IgD-negative memory B cell (primary cell): ENCODE data around the gene PI4KA. TPM values are rescaled to one million over a fixed set of nuclear protein-coding genes. Genes with fewer than 3 reads are reported as not detected.

ENCODE experiments used
- H3K27ac Mint-ChIP-seq, 3 donors: one replicate each; pipeline ENCODE4 v1.8.0; 2020 to 2022; ENCODE audit warnings: mild to moderate bottlenecking in 3 of 3, mixed read lengths in 3 of 3, moderate library complexity in 1 of 3
- H3K27me3 Mint-ChIP-seq: one replicate; pipeline ENCODE4 v1.8.0; 2021; ENCODE audit warnings: mixed read lengths
- H3K36me3 Mint-ChIP-seq: one replicate; pipeline ENCODE4 v1.8.0; 2020; ENCODE audit warnings: mild to moderate bottlenecking, mixed read lengths
- H3K4me1 Mint-ChIP-seq, 3 donors: one replicate each; pipeline ENCODE4 v1.8.0; 2020 to 2022; ENCODE audit warnings: mixed read lengths in 3 of 3, mild to moderate bottlenecking in 1 of 3
- H3K4me3 Mint-ChIP-seq, 4 donors: one replicate each; pipeline ENCODE4 v1.8.0; 2020 to 2022; ENCODE audit warnings: mild to moderate bottlenecking in 4 of 4, mixed read lengths in 4 of 4, moderate library complexity in 3 of 4
- H3K9me3 Mint-ChIP-seq, 3 donors: one replicate each; pipeline ENCODE4 v1.8.0; 2020 to 2021; ENCODE audit warnings: mixed read lengths in 3 of 3, mild to moderate bottlenecking in 1 of 3
- polyA plus RNA-seq: library from polyadenylated mRNA; unstranded; fragments of 300-500 nt; fragmentation: Illumina TruSeq; gene quantifications from one replicate; pipeline ENCODE4 v1.2.3, GENCODE V29; 2021

Gene PI4KA
- polyA plus RNA-seq, 1 donor from 2014 or later = 43.4 TPM

- Mint-ChIP-seq H3K4me1 (peaks cover 8 to 11% (median 11%) of the 10 kb centered on the region in 3 donors), H3K9me3 (no peaks in the 10 kb centered on the region), H3K27me3 (no peaks in the 10 kb centered on the region), H3K36me3 (peaks cover 5% of the 10 kb centered on the region), H3K27ac (no peak overlapping the region), H3K4me3 (no peak overlapping the region)
These were observed 70.6 kb downstream of the PI4KA start for GRCh38 chr22:20787746-20788626.

- no peak overlapping the region for H3K4me3 Mint-ChIP-seq
- peaks cover 5% of the 10 kb centered on the region for H3K36me3 Mint-ChIP-seq
- H3K27ac Mint-ChIP-seq = no peak overlapping the region
- peaks cover 8 to 11% (median 11%) of the 10 kb centered on the region in 3 donors for H3K4me1 Mint-ChIP-seq
- H3K27me3 Mint-ChIP-seq = no peaks in the 10 kb centered on the region
- no peaks in the 10 kb centered on the region for H3K9me3 Mint-ChIP-seq
These were observed 71.4 kb downstream of the PI4KA start for GRCh38 chr22:20787223-20787622.

GRCh38 chr22:20786536-20786979, 72.1 kb downstream of the PI4KA start:
- Mint-ChIP-seq H3K27me3 (no peaks in the 10 kb centered on the region), H3K27ac (no peak overlapping the region), H3K4me1 (peaks cover 8 to 11% (median 11%) of the 10 kb centered on the region in 3 donors), H3K36me3 (peaks cover 5% of the 10 kb centered on the region), H3K4me3 (no peak overlapping the region), H3K9me3 (no peaks in the 10 kb centered on the region)

- Mint-ChIP-seq H3K4me1 (peaks cover 8 to 11% (median 11%) of the 10 kb centered on the region in 3 donors), H3K27me3 (no peaks in the 10 kb centered on the region), H3K36me3 (peaks cover 5% of the 10 kb centered on the region), H3K9me3 (no peaks in the 10 kb centered on the region), H3K27ac (no peak overlapping the region), H3K4me3 (peak overlapping the region in 1 of 4 donors; percentile 63)
These were observed 72.6 kb downstream of the PI4KA start for GRCh38 chr22:20786048-20786447.

GRCh38 chr22:20785415-20785814, 73.2 kb downstream of the PI4KA start:
- peaks cover 5% of the 10 kb centered on the region for H3K36me3 Mint-ChIP-seq
- H3K27ac Mint-ChIP-seq = peak overlapping the region in 1 of 3 donors; percentile 55
- H3K27me3 Mint-ChIP-seq = no peaks in the 10 kb centered on the region
- H3K9me3 Mint-ChIP-seq = no peaks in the 10 kb centered on the region
- no peak overlapping the region for H3K4me3 Mint-ChIP-seq
- peaks cover 8 to 11% (median 11%) of the 10 kb centered on the region in 3 donors for H3K4me1 Mint-ChIP-seq

GRCh38 chr22:20783844-20784723, 74.5 kb downstream of the PI4KA start:
- Mint-ChIP-seq H3K4me3 (no peak overlapping the region), H3K27me3 (no peaks in the 10 kb centered on the region), H3K4me1 (peaks cover 8 to 11% (median 11%) of the 10 kb centered on the region in 3 donors), H3K36me3 (peaks cover 5% of the 10 kb centered on the region), H3K9me3 (no peaks in the 10 kb centered on the region), H3K27ac (peak overlapping the region in 1 of 3 donors; percentile 68)

GRCh38 chr22:20783300-20783673, 75.3 kb downstream of the PI4KA start:
- peaks cover 8 to 11% (median 11%) of the 10 kb centered on the region in 3 donors for H3K4me1 Mint-ChIP-seq
- no peak overlapping the region for H3K27ac Mint-ChIP-seq
- no peak overlapping the region for H3K4me3 Mint-ChIP-seq
- no peaks in the 10 kb centered on the region for H3K27me3 Mint-ChIP-seq
- H3K36me3 Mint-ChIP-seq = no peaks in the 10 kb centered on the region
- no peaks in the 10 kb centered on the region for H3K9me3 Mint-ChIP-seq

- Mint-ChIP-seq H3K27ac (no peak overlapping the region), H3K9me3 (no peaks in the 10 kb centered on the region), H3K36me3 (no peaks in the 10 kb centered on the region), H3K4me1 (peaks cover 8 to 11% (median 11%) of the 10 kb centered on the region in 3 donors), H3K27me3 (no peaks in the 10 kb centered on the region), H3K4me3 (peak overlapping the region in 1 of 4 donors; percentile 33)
These were observed 75.9 kb downstream of the PI4KA start for GRCh38 chr22:20782596-20783299.

GRCh38 chr22:20782083-20782482, 76.5 kb downstream of the PI4KA start:
- H3K27me3 Mint-ChIP-seq = no peaks in the 10 kb centered on the region
- no peak overlapping the region for H3K4me3 Mint-ChIP-seq
- H3K9me3 Mint-ChIP-seq = no peaks in the 10 kb centered on the region
- no peak overlapping the region for H3K27ac Mint-ChIP-seq
- H3K36me3 Mint-ChIP-seq = no peaks in the 10 kb centered on the region
- peaks cover 8 to 11% (median 11%) of the 10 kb centered on the region in 3 donors for H3K4me1 Mint-ChIP-seq

- Mint-ChIP-seq H3K4me3 (no peak overlapping the region), H3K27ac (no peak overlapping the region), H3K9me3 (no peaks in the 10 kb centered on the region), H3K27me3 (no peaks in the 10 kb centered on the region), H3K36me3 (no peaks in the 10 kb centered on the region), H3K4me1 (peaks cover 8 to 11% (median 11%) of the 10 kb centered on the region in 3 donors)
These were observed 77.2 kb downstream of the PI4KA start for GRCh38 chr22:20781272-20781990.

GRCh38 chr22:20779818-20780158, 78.8 kb downstream of the PI4KA start:
- no peaks in the 10 kb centered on the region for H3K9me3 Mint-ChIP-seq
- H3K4me1 Mint-ChIP-seq = peaks cover 8 to 11% (median 11%) of the 10 kb centered on the region in 3 donors
- no peaks in the 10 kb centered on the region for H3K27me3 Mint-ChIP-seq
- H3K27ac Mint-ChIP-seq = no peak overlapping the region
- H3K4me3 Mint-ChIP-seq = no peak overlapping the region
- H3K36me3 Mint-ChIP-seq = no peaks in the 10 kb centered on the region

- no peaks in the 10 kb centered on the region for H3K27me3 Mint-ChIP-seq
- H3K4me1 Mint-ChIP-seq = peaks cover 6 to 9% (median 6%) of the 10 kb centered on the region in 3 donors
- H3K36me3 Mint-ChIP-seq = no peaks in the 10 kb centered on the region
- no peak overlapping the region for H3K4me3 Mint-ChIP-seq
- no peaks in the 10 kb centered on the region for H3K9me3 Mint-ChIP-seq
- H3K27ac Mint-ChIP-seq = no peak overlapping the region
These were observed 79.4 kb downstream of the PI4KA start for GRCh38 chr22:20779014-20779817.

DNA sequence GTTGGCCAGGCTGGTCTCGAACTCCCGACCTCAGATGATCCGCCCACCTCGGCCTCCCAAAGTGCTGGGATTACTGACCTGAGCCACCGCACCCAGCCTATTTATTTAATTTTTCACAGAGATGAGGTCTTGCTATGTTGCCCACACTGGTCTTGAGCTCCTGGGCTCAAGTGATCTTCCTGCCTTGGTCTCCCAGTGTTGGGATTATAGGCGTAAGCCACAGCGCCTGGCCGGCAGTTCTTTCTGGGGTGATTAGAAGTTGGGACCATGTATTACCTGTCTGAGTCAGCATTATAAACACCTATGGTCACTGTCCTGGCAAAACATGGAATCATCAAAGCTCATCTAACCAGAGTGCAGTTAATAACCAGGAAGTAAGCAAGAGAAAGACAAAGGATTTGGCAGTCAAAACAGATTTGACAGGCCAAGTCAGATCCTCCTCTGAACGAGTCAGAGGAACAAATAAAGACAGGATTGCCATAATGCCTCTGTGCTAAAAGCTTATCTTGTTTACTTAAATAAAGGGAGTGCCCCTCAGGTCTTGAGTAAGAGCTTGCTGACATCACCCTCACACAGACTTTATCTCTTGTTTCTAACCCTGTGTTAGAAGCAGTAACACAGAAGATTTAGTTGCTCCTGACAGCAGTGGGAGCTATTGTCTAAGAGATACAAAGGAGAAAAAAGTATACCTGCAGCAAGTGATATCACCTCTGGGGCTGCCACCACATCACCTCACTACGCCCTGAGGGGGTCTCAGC, 81.0 kb downstream of the PI4KA start:
- no peak overlapping the region for H3K4me3 Mint-ChIP-seq
- no peaks in the 10 kb centered on the region for H3K9me3 Mint-ChIP-seq
- H3K4me1 Mint-ChIP-seq = no peaks in the 10 kb centered on the region
- no peaks in the 10 kb centered on the region for H3K27me3 Mint-ChIP-seq
- no peaks in the 10 kb centered on the region for H3K36me3 Mint-ChIP-seq
- no peak overlapping the region for H3K27ac Mint-ChIP-seq
